Astrocyte of the spinal cord (primary cell): ENCODE results near the gene WHAMM.
A peak's percentile ranks its signal among the peaks of the same experiment; 100 is the strongest.

Experiments
- DNase-seq: peaks from one replicate; pipeline ENCODE4 v3.0.0; 2011; ENCODE audit warnings: low read depth, low spot score
- H3K4me3 ChIP-seq: 2 replicates; pipeline ENCODE4 v1.5.1; 2011; ENCODE audit warnings: low read depth, mild to moderate bottlenecking, low read length, moderate library complexity
- CTCF ChIP-seq: IDR thresholded peaks from 2 replicates; pipeline ENCODE4 v1.5.1; 2012; ENCODE audit warnings: low read depth, mild to moderate bottlenecking, low read length, inconsistent platforms
- in situ Hi-C: cut with HindIII; loops from 2 replicates; pipeline ENCODE4 v1.10.0; 2017; ENCODE audit warnings: low sequenced_read_pairs

The WHAMM gene

GRCh38 chr15:82871832-82872484, 62.5 kb downstream of the WHAMM start:
- in situ Hi-C loops: no loop called here
- H3K4me3 ChIP-seq: no peak overlapping the region
- DNase-seq: no peak
- no peak for TF ChIP-seq CTCF

- no peak overlapping the region for H3K4me3 ChIP-seq
- in situ Hi-C loops: no loop called here
- DNase-seq: no peak
- no peak for TF ChIP-seq CTCF
These were observed 63.7 kb downstream of the WHAMM start for GRCh38 chr15:82873000-82873680.

GRCh38 chr15:82874267-82874666, 64.8 kb downstream of the WHAMM start:
- DNase-seq: no peak
- no peak overlapping the region for H3K4me3 ChIP-seq
- in situ Hi-C loops: no loop called here
- TF ChIP-seq CTCF: no peak

GRCh38 chr15:82874961-82875360, 65.5 kb downstream of the WHAMM start:
- in situ Hi-C loops: no loop called here
- DNase-seq: no peak
- no peak overlapping the region for H3K4me3 ChIP-seq
- TF ChIP-seq CTCF: no peak

- in situ Hi-C loops: no loop called here
- no peak for TF ChIP-seq CTCF
- peak; percentile 59 for DNase-seq
- H3K4me3 ChIP-seq: no peak overlapping the region
These were observed 66.1 kb downstream of the WHAMM start for GRCh38 chr15:82875411-82876003.

GRCh38 chr15:82877825-82878224, 68.4 kb downstream of the WHAMM start:
- in situ Hi-C loops: no loop called here
- no peak for TF ChIP-seq CTCF

More at GRCh38 chr15:82877825-82878224, 68.4 kb downstream of the WHAMM start:
- H3K4me3 ChIP-seq: no peak overlapping the region
- no peak for DNase-seq
